GM12872 (cell line): ENCODE results near the gene TDP2.

Experiments
- CTCF ChIP-seq: IDR thresholded peaks from 3 replicates; pipeline ENCODE4 v1.5.1; 2011; ENCODE audit warnings: low read depth, mild to moderate bottlenecking, low read length, moderate library complexity; ENCODE audit not compliant: insufficient read depth

TDP2 gene

GRCh38 chr6:24648276-24648675 is 18.4 kb downstream of the TDP2 start:
- no peak for TF ChIP-seq CTCF

DNA sequence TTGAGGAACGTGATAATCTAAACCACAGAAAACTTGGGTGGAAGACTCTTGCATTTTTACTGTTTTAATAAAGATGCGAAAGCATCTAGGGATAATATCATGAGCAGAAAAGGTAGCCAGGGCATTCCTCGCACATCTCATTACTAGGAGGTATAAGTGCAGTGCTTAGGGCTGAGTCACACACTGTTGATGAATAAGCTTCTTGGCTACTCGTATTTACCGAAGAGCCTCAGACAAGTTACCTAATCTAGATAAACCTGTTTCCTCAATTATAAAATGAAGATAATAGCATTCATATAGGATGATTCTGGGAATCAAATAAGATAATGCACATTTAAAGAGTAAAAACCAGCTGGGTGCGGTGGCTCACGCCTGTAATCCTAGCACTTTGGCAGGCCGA is 19.9 kb downstream of the TDP2 start:
- no peak for TF ChIP-seq CTCF

DNA sequence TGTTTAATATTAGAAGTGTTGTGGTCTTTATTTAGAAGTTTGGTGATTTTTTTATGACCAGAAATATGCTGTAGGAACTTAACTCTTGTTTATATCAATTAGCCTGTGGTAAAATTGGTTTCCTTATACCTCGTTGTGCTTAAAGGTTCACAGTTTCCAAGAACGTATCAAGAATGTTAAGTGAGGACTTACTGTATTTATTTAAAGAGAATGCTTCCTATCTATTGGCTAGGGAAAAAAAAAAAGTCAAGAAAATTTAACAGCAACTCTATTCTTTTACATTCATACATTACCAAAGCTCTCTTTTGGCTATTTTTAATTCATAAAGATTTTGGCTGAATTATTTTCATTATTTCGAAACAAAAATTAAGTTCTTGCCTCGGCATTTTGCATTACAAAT is 22.3 kb downstream of the TDP2 start:
- TF ChIP-seq CTCF: no peak

- no peak for TF ChIP-seq CTCF
Observed at GRCh38 chr6:24643920-24644319, 22.8 kb downstream of the TDP2 start.

DNA sequence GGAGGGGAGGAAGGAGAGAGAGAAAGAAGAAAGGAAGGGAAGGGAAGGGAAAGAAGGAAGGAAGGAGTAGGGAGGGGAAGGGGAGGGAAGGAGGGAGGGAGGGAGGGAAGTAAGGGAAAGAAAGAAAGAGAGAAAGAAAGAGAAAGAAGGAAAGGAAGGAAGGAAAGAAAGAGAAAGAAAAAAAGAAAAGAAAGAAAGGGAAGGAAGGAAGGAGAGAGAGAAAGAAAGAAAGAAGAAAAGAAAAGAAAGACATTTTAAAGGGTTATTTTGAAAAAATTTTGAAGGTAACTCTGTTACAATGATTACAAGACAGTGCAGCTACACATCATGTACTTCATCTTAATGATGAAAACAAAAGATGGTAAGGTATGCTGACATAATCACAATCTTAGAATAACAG is 24.6 kb downstream of the TDP2 start:
- no peak for TF ChIP-seq CTCF

DNA sequence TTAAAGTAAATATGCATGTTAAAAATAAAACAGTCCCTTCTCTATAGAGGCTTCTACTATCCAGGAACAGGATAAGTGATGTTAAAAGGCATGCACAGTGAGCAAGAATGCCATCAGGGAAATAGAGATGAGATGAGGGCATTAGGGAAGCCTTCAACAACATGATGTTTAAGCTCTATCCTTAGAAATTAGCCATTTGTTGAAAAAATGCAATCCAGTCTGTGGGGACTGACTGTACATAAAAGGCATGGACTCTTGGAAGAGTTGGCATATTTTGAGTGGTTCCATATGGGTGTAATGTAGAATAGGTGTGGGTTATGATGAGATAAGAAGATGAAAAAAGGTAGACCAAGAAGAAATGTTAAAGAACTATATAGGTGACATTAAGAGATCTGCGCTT is 26.5 kb downstream of the TDP2 start:
- no peak for TF ChIP-seq CTCF

DNA sequence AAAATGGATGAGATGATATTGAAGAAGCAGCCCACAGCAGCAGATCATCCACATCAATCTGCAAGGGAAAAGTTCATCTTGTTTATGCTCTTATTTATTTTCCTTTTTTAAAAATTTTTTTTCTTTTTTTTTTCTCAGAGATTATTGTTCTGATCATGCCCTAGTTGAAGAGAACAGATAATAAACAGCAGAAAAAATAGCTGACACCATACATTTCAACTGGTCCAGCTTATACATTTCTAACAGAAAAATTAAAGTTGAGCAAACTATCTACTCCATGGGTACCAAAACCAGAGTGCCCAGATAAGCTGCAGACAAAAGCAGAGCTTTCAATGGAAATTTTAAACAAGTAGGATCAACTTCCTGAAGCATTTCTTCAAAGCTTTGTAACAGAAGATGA is 30.0 kb downstream of the TDP2 start:
- no peak for TF ChIP-seq CTCF

DNA sequence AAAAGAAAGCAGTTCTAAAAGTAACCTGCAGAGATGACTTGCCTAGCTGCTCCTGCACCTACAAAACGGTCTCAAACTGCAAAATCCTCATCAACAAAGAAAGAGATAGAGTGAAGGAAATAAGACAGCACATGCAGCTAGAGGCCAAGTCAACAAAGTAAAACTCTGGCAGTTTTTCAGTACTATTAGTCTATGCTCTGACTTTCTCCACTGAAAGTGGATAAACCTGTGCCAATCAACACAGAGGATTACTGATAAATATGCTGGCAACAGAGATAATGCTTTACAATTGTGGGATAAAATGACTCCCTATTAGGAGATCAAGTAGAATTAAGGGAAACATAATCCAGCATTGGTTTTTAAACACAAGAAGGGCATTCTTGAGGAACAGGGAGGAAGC is 34.1 kb downstream of the TDP2 start:
- no peak for TF ChIP-seq CTCF
